Measurements from ENCODE around the gene TAOK2. TPM values are rescaled to one million over a fixed set of nuclear protein-coding genes. Genes with fewer than 3 reads are reported as not detected.

TAOK2 gene
- total and polyA plus RNA-seq, 2 donors from 2014 or later, result 19.6 to 54.3 TPM

- H3K4me1 ChIP-seq (ENCODE audit: control insufficient read depth in 2 of 3, insufficient read depth in 2 of 3, low read depth in 1 of 3, low read length in 3 of 3), result peaks cover 3 to 30% (median 14%) of the 10 kb centered on the region in 3 donors
- peak overlapping the region; percentile 7 to 96 (median 86) for H3K4me3 ChIP-seq (ENCODE audit: low read length in 3 of 3)
- no peak for TF ChIP-seq CTCF (IDR thresholded peaks at IDR 0.05; ENCODE audit: borderline replicate concordance, extremely low read depth, insufficient read depth)
- FAIRE-seq (no peak), DNase-seq (no peak)
- no peaks in the 10 kb centered on the region for H3K27me3 ChIP-seq (ENCODE audit: control insufficient read depth, insufficient read depth, low read length)
- no peaks in the 10 kb centered on the region for H3K9me3 ChIP-seq (ENCODE audit: control insufficient read depth in 2 of 3, insufficient read depth in 1 of 3, low read length in 3 of 3)
- peaks cover 17 to 48% (median 34%) of the 10 kb centered on the region in 3 donors for H3K36me3 ChIP-seq (ENCODE audit: control insufficient read depth in 2 of 3, insufficient read depth in 3 of 3, low read length in 3 of 3)
- peak overlapping the region in 1 of 3 donors; percentile 38 for H3K9ac ChIP-seq (ENCODE audit: low read length in 3 of 3)
- peak overlapping the region in 1 of 2 donors; percentile 15 for H3K27ac ChIP-seq (ENCODE audit: low read depth in 2 of 2, low read length in 2 of 2)
- intact Hi-C loops (cut with DNase I), result no loop called here
These were observed 3.6 kb downstream of the TAOK2 start for GRCh38 chr16:29977063-29977825.

- intact Hi-C loops (cut with DNase I), result no loop called here
- no peaks in the 10 kb centered on the region for H3K27me3 ChIP-seq (ENCODE audit: control insufficient read depth, insufficient read depth, low read length)
- peak overlapping the region in 1 of 3 donors; percentile 96 for H3K4me3 ChIP-seq (ENCODE audit: low read length in 3 of 3)
- no peak overlapping the region for H3K27ac ChIP-seq (ENCODE audit: low read depth in 2 of 2, low read length in 2 of 2)
- peaks cover 3 to 30% (median 14%) of the 10 kb centered on the region in 3 donors for H3K4me1 ChIP-seq (ENCODE audit: control insufficient read depth in 2 of 3, insufficient read depth in 2 of 3, low read depth in 1 of 3, low read length in 3 of 3)
- peaks cover 17 to 56% (median 42%) of the 10 kb centered on the region in 3 donors for H3K36me3 ChIP-seq (ENCODE audit: control insufficient read depth in 2 of 3, insufficient read depth in 3 of 3, low read length in 3 of 3)
- no peak overlapping the region for H3K9ac ChIP-seq (ENCODE audit: low read length in 3 of 3)
- no peak for FAIRE-seq
- no peak for TF ChIP-seq CTCF (IDR thresholded peaks at IDR 0.05; ENCODE audit: borderline replicate concordance, extremely low read depth, insufficient read depth)
- no peaks in the 10 kb centered on the region for H3K9me3 ChIP-seq (ENCODE audit: control insufficient read depth in 2 of 3, insufficient read depth in 1 of 3, low read length in 3 of 3)
- DNase-seq, result peak in 1 of 5 donors; percentile 17
These were observed 4.4 kb downstream of the TAOK2 start for GRCh38 chr16:29978081-29978480.

GRCh38 chr16:29978564-29979270 is 5.0 kb downstream of the TAOK2 start:
- Histone ChIP-seq H3K9me3 (ENCODE audit: control insufficient read depth in 2 of 3, insufficient read depth in 1 of 3, low read length in 3 of 3) (no peaks in the 10 kb centered on the region), H3K27ac (ENCODE audit: low read depth in 2 of 2, low read length in 2 of 2) (no peak overlapping the region), H3K4me3 (ENCODE audit: low read length in 3 of 3) (no peak overlapping the region), H3K27me3 (ENCODE audit: control insufficient read depth, insufficient read depth, low read length) (no peaks in the 10 kb centered on the region), H3K4me1 (ENCODE audit: control insufficient read depth in 2 of 3, insufficient read depth in 2 of 3, low read depth in 1 of 3, low read length in 3 of 3) (peaks cover 3 to 30% (median 14%) of the 10 kb centered on the region in 3 donors), H3K36me3 (ENCODE audit: control insufficient read depth in 2 of 3, insufficient read depth in 3 of 3, low read length in 3 of 3) (peaks cover 17 to 63% (median 47%) of the 10 kb centered on the region in 3 donors), H3K9ac (ENCODE audit: low read length in 3 of 3) (no peak overlapping the region)
- no peak for TF ChIP-seq CTCF (IDR thresholded peaks at IDR 0.05; ENCODE audit: borderline replicate concordance, extremely low read depth, insufficient read depth)
- no peak for DNase-seq
- no peak for FAIRE-seq
- intact Hi-C loops (cut with DNase I), result no loop called here
